OCI-LY1 (cell line): ENCODE data around the gene SUV39H1.

Source experiments
- H2AFZ ChIP-seq: fragments of 200-600 bp; sonication (generic), shearing (Covaris generic); 2 replicates; pipeline ENCODE4 v1.6.0; 2014; ENCODE audit warnings: antibody characterized with exemption, mild to moderate bottlenecking, low read length
- H3F3A ChIP-seq: fragments of 200-600 bp; sonication (generic), shearing (Covaris generic); 2 replicates; pipeline ENCODE4 v1.6.0; 2014; ENCODE audit warnings: mild to moderate bottlenecking, antibody characterized with exemption, low read length, moderate library complexity; ENCODE audit not compliant: insufficient read depth
- H3K27ac ChIP-seq: fragments of 200-600 bp; sonication (generic); 2 replicates; pipeline ENCODE4 v1.5.1; 2014; ENCODE audit warnings: low read length, mixed run types, mild to moderate bottlenecking, low read depth; ENCODE audit not compliant: poor library complexity, severe bottlenecking
- H3K27me3 ChIP-seq: fragments of 200-600 bp; sonication (generic); 2 replicates; pipeline ENCODE4 v1.6.0; 2014; ENCODE audit warnings: antibody characterized with exemption, mild to moderate bottlenecking, low read length, moderate library complexity; ENCODE audit not compliant: insufficient read depth
- H3K36me3 ChIP-seq: fragments of 200-600 bp; sonication (generic); 2 replicates; pipeline ENCODE4 v1.6.1; 2014; ENCODE audit warnings: mild to moderate bottlenecking, antibody characterized with exemption, low read length, moderate library complexity, mixed read lengths; ENCODE audit not compliant: insufficient read depth
- H3K4me1 ChIP-seq: fragments of 200-600 bp; sonication (generic); 2 replicates; pipeline ENCODE4 v1.5.1; 2014; ENCODE audit warnings: mild to moderate bottlenecking, low read length, moderate library complexity; ENCODE audit not compliant: insufficient read depth, severe bottlenecking
- H3K4me2 ChIP-seq: fragments of 200-600 bp; sonication (generic), shearing (Covaris generic); 2 replicates; pipeline ENCODE4 v1.6.1; 2014; ENCODE audit warnings: low read length
- H3K4me3 ChIP-seq: fragments of 200-600 bp; sonication (generic); 2 replicates; pipeline ENCODE4 v1.5.1; 2014; ENCODE audit warnings: low read length, low read depth, mild to moderate bottlenecking, mixed read lengths; ENCODE audit not compliant: poor library complexity, severe bottlenecking
- H3K79me2 ChIP-seq: fragments of 200-600 bp; shearing (Covaris generic); 2 replicates; pipeline ENCODE4 v1.6.1; 2016; ENCODE audit warnings: mixed run types, low read length, mixed read lengths; ENCODE audit not compliant: insufficient read depth
- H3K9ac ChIP-seq: fragments of 200-600 bp; sonication (generic), shearing (Covaris generic); 2 replicates; pipeline ENCODE4 v1.6.1; 2014; ENCODE audit warnings: mild to moderate bottlenecking, low read length, mixed read lengths
- H3K9me2 ChIP-seq: fragments of 200-600 bp; sonication (generic), shearing (Covaris generic); 2 replicates; pipeline ENCODE4 v1.6.1; 2014; ENCODE audit warnings: low read depth, mild to moderate bottlenecking, low read length, mixed read lengths
- H3K9me3 ChIP-seq: fragments of 200-600 bp; shearing (Covaris generic); 2 replicates; pipeline ENCODE4 v1.6.1; 2014; ENCODE audit warnings: low read length, mixed read lengths
- H4K20me1 ChIP-seq: fragments of 200-600 bp; sonication (generic), shearing (Covaris generic); 2 replicates; pipeline ENCODE4 v1.6.0; 2016; ENCODE audit warnings: mild to moderate bottlenecking, low read length; ENCODE audit not compliant: insufficient read depth
- EZH2 ChIP-seq: fragments of 200-600 bp; sonication (generic), shearing (Covaris generic); IDR thresholded peaks from 2 replicates; pipeline ENCODE4 v1.8.0; 2017; ENCODE audit warnings: borderline replicate concordance, mixed run types, mild to moderate bottlenecking, antibody characterized with exemption, low read length, moderate library complexity, mixed read lengths
- TF ChIP-seq, protein P1 (sequence below): fragments of 200-600 bp; sonication (generic), shearing (Covaris generic); IDR thresholded peaks from 2 replicates; pipeline ENCODE4 v1.5.1; 2017; ENCODE audit warnings: mild to moderate bottlenecking, antibody characterized with exemption, low read length, moderate library complexity, mixed read lengths

Gene SUV39H1

DNA sequence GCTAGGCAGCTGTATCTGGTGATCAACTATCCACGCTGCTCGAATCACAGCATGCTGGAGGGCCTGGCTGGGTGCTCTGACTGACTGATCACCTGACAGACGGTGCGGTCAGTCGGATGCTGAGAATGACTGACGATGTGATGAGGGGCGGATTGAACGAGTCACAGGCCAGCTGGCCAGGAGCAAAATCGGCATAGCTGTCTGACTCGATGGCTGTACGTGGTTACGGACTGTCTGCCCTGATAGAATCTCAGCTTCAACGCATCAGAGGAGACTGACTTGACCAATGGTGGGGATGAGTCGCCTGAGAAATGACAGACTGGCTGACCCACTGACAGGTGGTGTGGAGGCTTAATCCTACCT, 1.0 kb upstream of the SUV39H1 start:
- Histone ChIP-seq H3K9me3 (no peaks in the 10 kb centered on the region), H3K4me2 (peak overlapping the region; percentile 94), H4K20me1 (no peaks in the 10 kb centered on the region), H3K9ac (peak overlapping the region; percentile 90), H3K27ac (peak overlapping the region; percentile 65), H3F3A (no peaks in the 10 kb centered on the region), H3K4me3 (peak overlapping the region; percentile 94), H3K36me3 (peaks cover 27% of the 10 kb centered on the region), H3K27me3 (no peaks in the 10 kb centered on the region), H3K79me2 (peaks cover 7% of the 10 kb centered on the region; the same call in 1 of the 2 replicates), H2AFZ (no peak overlapping the region), H3K9me2 (no peaks in the 10 kb centered on the region), H3K4me1 (peaks cover 20% of the 10 kb centered on the region)
- TF ChIP-seq, protein P1, sequence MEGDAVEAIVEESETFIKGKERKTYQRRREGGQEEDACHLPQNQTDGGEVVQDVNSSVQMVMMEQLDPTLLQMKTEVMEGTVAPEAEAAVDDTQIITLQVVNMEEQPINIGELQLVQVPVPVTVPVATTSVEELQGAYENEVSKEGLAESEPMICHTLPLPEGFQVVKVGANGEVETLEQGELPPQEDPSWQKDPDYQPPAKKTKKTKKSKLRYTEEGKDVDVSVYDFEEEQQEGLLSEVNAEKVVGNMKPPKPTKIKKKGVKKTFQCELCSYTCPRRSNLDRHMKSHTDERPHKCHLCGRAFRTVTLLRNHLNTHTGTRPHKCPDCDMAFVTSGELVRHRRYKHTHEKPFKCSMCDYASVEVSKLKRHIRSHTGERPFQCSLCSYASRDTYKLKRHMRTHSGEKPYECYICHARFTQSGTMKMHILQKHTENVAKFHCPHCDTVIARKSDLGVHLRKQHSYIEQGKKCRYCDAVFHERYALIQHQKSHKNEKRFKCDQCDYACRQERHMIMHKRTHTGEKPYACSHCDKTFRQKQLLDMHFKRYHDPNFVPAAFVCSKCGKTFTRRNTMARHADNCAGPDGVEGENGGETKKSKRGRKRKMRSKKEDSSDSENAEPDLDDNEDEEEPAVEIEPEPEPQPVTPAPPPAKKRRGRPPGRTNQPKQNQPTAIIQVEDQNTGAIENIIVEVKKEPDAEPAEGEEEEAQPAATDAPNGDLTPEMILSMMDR, result no peak
- TF ChIP-seq EZH2, result no peak

DNA sequence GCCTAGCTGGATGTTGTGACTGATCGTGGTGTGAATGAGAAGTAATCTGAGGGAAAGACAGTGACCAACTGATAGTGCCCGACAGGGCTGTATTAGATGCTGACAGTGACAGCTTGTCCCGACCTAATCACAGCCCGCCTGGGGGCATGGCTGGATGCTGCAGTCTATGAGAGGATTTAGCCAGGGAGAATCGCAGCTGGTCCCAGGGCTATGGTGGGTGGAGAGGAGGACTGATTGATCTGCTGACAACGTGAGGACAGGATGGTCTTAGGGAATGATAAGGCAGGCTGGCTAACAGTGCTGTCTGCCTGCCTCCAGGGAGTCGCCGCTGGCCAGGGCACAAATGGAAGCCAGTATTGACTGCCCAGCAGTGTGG, 621 bp upstream of the SUV39H1 start:
- Histone ChIP-seq H3K9me2 (no peaks in the 10 kb centered on the region), H2AFZ (no peak overlapping the region), H4K20me1 (no peaks in the 10 kb centered on the region), H3K9ac (peak overlapping the region; percentile 90), H3K27ac (peak overlapping the region; percentile 65), H3K27me3 (no peaks in the 10 kb centered on the region), H3K4me1 (peaks cover 20% of the 10 kb centered on the region), H3K36me3 (peaks cover 27% of the 10 kb centered on the region), H3F3A (no peaks in the 10 kb centered on the region), H3K79me2 (peaks cover 7% of the 10 kb centered on the region; the same call in 1 of the 2 replicates), H3K9me3 (no peaks in the 10 kb centered on the region), H3K4me2 (peak overlapping the region; percentile 94), H3K4me3 (peak overlapping the region; percentile 94)
- TF ChIP-seq, protein P1, result no peak
- no peak for TF ChIP-seq EZH2

DNA sequence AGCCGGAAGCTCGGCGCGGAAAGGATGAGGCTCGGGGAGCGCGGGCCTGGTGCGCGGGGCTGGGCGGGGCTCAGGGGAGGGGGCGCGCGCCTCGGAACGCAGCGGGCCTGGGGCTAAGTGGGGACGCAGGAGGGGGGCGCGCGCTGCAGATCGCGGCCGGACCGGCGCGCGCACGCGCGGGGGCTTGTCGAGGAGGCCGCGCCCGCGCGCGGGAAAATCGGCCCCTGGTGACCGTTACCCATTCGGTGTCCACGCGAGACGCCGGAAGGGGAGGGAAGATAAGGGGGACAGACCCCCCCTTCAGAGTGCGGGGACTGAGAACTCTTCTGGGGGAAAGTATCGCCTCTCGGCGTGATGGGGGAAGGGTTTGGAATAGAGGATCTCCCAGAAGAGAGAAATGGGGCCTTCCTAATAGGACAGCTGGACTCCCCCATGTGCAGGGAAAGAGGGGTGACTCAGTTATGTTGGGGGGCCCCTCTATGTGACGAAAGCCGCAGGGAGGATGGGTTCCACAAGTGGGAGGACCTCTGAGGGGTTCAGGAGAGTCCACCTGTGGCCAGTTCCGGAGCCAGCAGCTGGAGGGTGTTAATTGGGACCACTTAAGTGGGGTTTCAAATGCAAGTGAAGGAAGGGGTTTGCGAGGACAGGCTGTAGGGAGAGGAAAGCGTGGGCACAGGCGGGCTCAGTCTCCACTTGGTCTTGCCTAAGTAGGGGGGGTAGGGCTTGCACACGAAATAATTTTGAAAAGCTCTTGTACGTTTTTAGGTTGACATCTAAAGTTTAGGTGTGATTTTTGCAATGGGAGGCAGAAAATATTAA, 584 bp downstream of the SUV39H1 start:
- peaks cover 20% of the 10 kb centered on the region for H3K4me1 ChIP-seq
- H3K36me3 ChIP-seq, result peaks cover 36% of the 10 kb centered on the region
- no peaks in the 10 kb centered on the region for H3K27me3 ChIP-seq
- peak overlapping the region; percentile 94 for H3K4me3 ChIP-seq
- peak overlapping the region; percentile 75 for H3K27ac ChIP-seq
- H3K9me3 ChIP-seq, result no peaks in the 10 kb centered on the region
- H3K9ac ChIP-seq, result peak overlapping the region; percentile 90
- TF ChIP-seq, protein P1, result no peak
- TF ChIP-seq EZH2, result no peak
- no peaks in the 10 kb centered on the region for H3K9me2 ChIP-seq
- peak overlapping the region; percentile 94 for H3K4me2 ChIP-seq
- H3F3A ChIP-seq, result no peaks in the 10 kb centered on the region
- no peaks in the 10 kb centered on the region for H4K20me1 ChIP-seq
- H2AFZ ChIP-seq, result no peak overlapping the region
- peaks cover 7% of the 10 kb centered on the region; the same call in 1 of the 2 replicates for H3K79me2 ChIP-seq
